Erythroblast (primary cell): Measurements from ENCODE around the gene CCL2.

ENCODE experiments used
- GATA1 ChIP-seq: IDR thresholded peaks from 2 replicates; pipeline ENCODE4 v1.6.1; 2011; ENCODE audit warnings: low read depth, mild to moderate bottlenecking, control low read depth, low read length, moderate library complexity
- POLR2A ChIP-seq: IDR thresholded peaks from 2 replicates; pipeline ENCODE4 v1.6.1; 2011; ENCODE audit warnings: mild to moderate bottlenecking, low read length

DNA sequence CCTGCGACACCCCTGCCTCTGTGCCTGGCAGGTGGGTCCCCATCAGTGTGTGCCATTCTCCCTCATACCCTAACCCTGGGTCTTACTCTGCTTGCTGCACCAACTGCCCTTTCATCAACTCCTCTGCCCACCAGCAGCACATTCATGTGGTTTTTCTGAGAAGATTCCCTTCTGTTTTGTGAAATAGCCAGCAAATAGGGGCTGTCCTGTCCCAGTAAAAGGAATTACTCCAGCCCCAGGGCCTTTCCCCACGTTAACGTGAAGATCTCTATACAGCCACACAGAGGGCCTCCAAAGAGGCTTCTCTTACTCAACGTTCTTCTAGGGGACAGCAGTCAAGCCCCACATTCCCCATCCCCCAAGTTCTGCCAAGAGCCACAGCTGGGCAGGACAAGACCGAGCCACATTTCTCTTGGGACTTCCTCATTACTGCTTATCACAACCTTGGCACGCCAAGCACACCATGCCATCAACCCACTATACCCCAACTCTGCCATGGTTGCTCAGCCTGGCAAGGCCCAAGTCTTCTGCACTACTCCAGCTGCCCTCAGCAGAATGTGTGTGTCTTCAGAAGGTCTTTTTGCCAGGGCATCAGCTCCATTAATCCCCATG lies 18.7 kb upstream of the CCL2 start:
- TF ChIP-seq POLR2A (no peak), GATA1 (no peak)
